CD4-positive, alpha-beta T cell (primary cell): Measurements from ENCODE around the gene CKB. TPM values are rescaled to one million over a fixed set of nuclear protein-coding genes. Genes with fewer than 3 reads are reported as not detected.

Source experiments
- ATAC-seq: fragments of 200-7000 bp; cut with Tn5 transposase; one replicate; pipeline ENCODE4 v1.10.0; 2022; ENCODE audit warnings: mild to moderate bottlenecking; ENCODE audit not compliant: poor library complexity
- CTCF ChIA-PET: fragments of 350-600 bp; sonication (Branson Sonifier 250); formaldehyde crosslinking; loops from one replicate; lab custom pipeline; 2021; ENCODE audit warnings: antibody characterized with exemption, inconsistent platforms; lab: Charles Lee
- POLR2A ChIA-PET: fragments of 350-600 bp; sonication (Branson Sonifier 250); formaldehyde crosslinking; loops from one replicate; lab custom pipeline; 2021; ENCODE audit warnings: antibody characterized with exemption, inconsistent platforms; lab: Charles Lee
- DNase-seq, 14 experiments: peaks; one replicate each; pipeline ENCODE4 v3.0.0-alpha.2; 2013 to 2020; ENCODE audit warnings: mixed read lengths in 2 of 14
- H3K27ac ChIP-seq, 2 donors: one replicate each; pipeline versions ENCODE4 v1.5.1 to v1.7.0; 2013; ENCODE audit warnings: low read length in 2 of 2, low read depth in 1 of 2, mild to moderate bottlenecking in 1 of 2
- H3K27me3 ChIP-seq, 2 experiments: 1 replicate in 1 of 2; 2 replicates in 1 of 2; pipeline versions ENCODE4 v1.6.1 to v1.7.0; 2013; ENCODE audit warnings: low read length in 2 of 2, control low read depth in 1 of 2, mild to moderate bottlenecking in 1 of 2, moderate library complexity in 1 of 2; ENCODE audit not compliant: insufficient read depth in 2 of 2, control insufficient read depth in 1 of 2
- H3K36me3 ChIP-seq: one replicate; pipeline ENCODE4 v1.6.1; 2013; ENCODE audit warnings: low read length, control low read depth; ENCODE audit not compliant: insufficient read depth
- H3K4me1 ChIP-seq: one replicate; pipeline ENCODE4 v1.6.1; 2013; ENCODE audit warnings: low read length, control low read depth; ENCODE audit not compliant: insufficient read depth
- H3K4me3 ChIP-seq: one replicate; pipeline ENCODE4 v1.5.1; 2013; ENCODE audit warnings: mild to moderate bottlenecking, low read length, moderate library complexity
- H3K9me3 ChIP-seq, 2 experiments: 1 replicate in 1 of 2; 2 replicates in 1 of 2; pipeline versions ENCODE4 v1.6.1 to v1.7.0; 2013; ENCODE audit warnings: low read length in 2 of 2, mild to moderate bottlenecking in 2 of 2, control low read depth in 1 of 2, moderate library complexity in 1 of 2; ENCODE audit not compliant: control insufficient read depth in 1 of 2, insufficient read depth in 1 of 2
- H3K27ac Mint-ChIP-seq: one replicate; pipeline ENCODE4 v1.8.0; 2020; ENCODE audit warnings: mixed read lengths
- H3K27me3 Mint-ChIP-seq: one replicate; pipeline ENCODE4 v1.8.0; 2021; ENCODE audit warnings: mixed read lengths
- H3K36me3 Mint-ChIP-seq: one replicate; pipeline ENCODE4 v1.8.0; 2021; ENCODE audit warnings: low read depth, mixed read lengths
- H3K4me1 Mint-ChIP-seq: one replicate; pipeline ENCODE4 v1.8.0; 2021; ENCODE audit warnings: low read depth, mixed read lengths
- H3K4me3 Mint-ChIP-seq: one replicate; pipeline ENCODE4 v1.8.0; 2020; ENCODE audit warnings: mild to moderate bottlenecking, mixed read lengths
- H3K9me3 Mint-ChIP-seq: one replicate; pipeline ENCODE4 v1.8.0; 2020; ENCODE audit warnings: mixed read lengths
- intact Hi-C, 2 experiments: fragments of 100-400 bp; cut with DNase I in 1 of 2; cut with micrococcal nuclease in 1 of 2; formaldehyde crosslinking; loops; one replicate each; pipeline versions ENCODE4 v1.15.1 to v1.9.0; 2023 to 2025; cut with DNase I, micrococcal nuclease
- total RNA-seq, 174 experiments: library from RNA in 2 of 174; stranded (reverse) in 2 of 174; gene quantifications; one replicate each; pipeline ENCODE4 v1.2.3 and lab custom pipeline; 2021 to 2026
- TF ChIP-seq, protein P1 (sequence below): fragments of 200-600 bp; IDR thresholded peaks from one replicate; pipeline ENCODE4 v1.8.0; 2022; ENCODE audit warnings: antibody characterized with exemption, mild to moderate bottlenecking

CKB gene
- total RNA-seq, 2 experiments from 2014 or later: 5.8 to 6.6 TPM

DNA sequence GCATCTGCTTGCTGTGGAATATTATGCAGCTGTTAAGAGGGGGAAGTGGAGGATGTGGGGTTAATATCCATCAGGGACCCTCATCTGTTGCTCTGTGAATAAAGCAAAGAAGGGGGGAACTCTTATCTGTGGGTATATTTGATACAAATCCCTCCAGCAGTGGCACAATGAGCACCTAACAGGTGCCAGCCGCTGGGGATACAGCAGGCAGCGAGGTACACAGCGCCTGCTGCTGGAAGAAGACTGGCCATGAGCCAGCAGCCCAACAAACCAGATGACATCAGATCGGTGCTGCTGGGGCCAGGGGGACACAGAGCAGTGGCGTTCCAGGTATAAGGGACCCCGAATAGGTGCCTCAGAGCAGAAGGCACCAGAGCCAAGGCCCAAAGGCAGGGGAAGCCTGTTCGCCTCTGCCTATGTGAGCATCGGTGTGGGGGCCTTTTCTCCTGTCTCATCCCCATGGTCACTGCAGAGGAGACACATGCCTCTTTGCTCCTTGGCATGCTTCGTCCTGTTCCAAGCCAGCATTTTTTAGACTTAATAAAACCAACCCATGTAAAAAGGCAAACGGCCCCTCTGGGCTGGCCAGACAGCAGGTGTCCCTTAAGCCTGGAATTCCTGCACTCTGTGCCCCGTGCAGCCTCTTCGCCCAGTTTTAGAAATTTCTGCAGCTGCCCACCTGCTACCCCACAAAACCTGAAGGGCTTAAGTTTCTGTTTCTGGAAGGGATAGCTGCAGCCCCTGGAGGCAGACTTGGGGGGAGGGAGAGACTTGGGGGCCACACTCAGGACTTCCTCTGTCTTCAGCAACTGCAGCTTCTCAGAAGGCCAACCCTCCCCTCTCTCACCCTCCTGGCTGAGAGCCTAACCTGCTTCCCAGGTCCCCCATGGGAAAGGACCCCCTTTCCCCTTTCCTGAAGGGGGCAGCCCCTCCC is 1.6 kb upstream of the CKB start:
- Mint-ChIP-seq H3K4me1 (peaks cover 22% of the 10 kb centered on the region), H3K27ac (peak overlapping the region; percentile 48), H3K36me3 (peaks cover 4% of the 10 kb centered on the region), H3K27me3 (peaks cover 17% of the 10 kb centered on the region), H3K9me3 (no peaks in the 10 kb centered on the region), H3K4me3 (peak overlapping the region; percentile 78)
- no peak overlapping the region for H3K4me3 ChIP-seq
- H3K9me3 ChIP-seq: peaks cover 0 to 9% of the 10 kb centered on the region in 2 experiments
- POLR2A ChIA-PET: no interaction called here
- peaks cover 52% of the 10 kb centered on the region for H3K4me1 ChIP-seq
- ATAC-seq: no peak
- TF ChIP-seq, protein P1, sequence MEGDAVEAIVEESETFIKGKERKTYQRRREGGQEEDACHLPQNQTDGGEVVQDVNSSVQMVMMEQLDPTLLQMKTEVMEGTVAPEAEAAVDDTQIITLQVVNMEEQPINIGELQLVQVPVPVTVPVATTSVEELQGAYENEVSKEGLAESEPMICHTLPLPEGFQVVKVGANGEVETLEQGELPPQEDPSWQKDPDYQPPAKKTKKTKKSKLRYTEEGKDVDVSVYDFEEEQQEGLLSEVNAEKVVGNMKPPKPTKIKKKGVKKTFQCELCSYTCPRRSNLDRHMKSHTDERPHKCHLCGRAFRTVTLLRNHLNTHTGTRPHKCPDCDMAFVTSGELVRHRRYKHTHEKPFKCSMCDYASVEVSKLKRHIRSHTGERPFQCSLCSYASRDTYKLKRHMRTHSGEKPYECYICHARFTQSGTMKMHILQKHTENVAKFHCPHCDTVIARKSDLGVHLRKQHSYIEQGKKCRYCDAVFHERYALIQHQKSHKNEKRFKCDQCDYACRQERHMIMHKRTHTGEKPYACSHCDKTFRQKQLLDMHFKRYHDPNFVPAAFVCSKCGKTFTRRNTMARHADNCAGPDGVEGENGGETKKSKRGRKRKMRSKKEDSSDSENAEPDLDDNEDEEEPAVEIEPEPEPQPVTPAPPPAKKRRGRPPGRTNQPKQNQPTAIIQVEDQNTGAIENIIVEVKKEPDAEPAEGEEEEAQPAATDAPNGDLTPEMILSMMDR: no peak
- peaks cover 11 to 19% of the 10 kb centered on the region in 2 experiments for H3K27me3 ChIP-seq
- H3K36me3 ChIP-seq: no peaks in the 10 kb centered on the region
- CTCF ChIA-PET: no interaction called here
- no peak overlapping the region for H3K27ac ChIP-seq
- intact Hi-C loops: no loop called here
- DNase-seq: no peak

DNA sequence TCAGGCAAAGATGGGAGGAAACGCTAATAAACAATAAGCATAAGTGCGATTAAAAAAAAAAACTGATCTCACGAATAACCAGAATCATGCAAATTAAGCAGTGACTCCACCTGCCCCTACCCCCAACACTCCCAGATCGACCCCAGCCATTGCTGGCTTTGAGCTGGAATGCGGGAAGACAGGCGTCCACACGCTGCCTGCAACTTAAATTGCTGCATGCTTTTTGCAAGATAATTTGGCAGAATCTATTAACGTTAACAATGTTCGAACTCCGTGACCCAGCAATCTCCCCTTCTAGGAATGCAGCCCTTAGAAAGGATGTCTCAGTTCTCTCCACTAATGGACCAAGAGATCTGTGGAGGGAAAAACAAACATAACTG is 935 bp upstream of the CKB start:
- no peak for ATAC-seq
- no peak for DNase-seq
- Histone ChIP-seq H3K9me3 (peaks cover 0 to 14% of the 10 kb centered on the region in 2 experiments), H3K27ac (no peak overlapping the region), H3K36me3 (no peaks in the 10 kb centered on the region), H3K27me3 (peaks cover 11 to 19% of the 10 kb centered on the region in 2 experiments), H3K4me1 (peaks cover 55% of the 10 kb centered on the region), H3K4me3 (no peak overlapping the region)
- CTCF ChIA-PET: interaction anchor here (1.3 kb wide), 1 partner anchor 23 kb away, joined by 3 read pairs; no protein-coding TSS in a partner anchor
- Mint-ChIP-seq H3K27ac (no peak overlapping the region), H3K9me3 (no peaks in the 10 kb centered on the region), H3K27me3 (peaks cover 23% of the 10 kb centered on the region), H3K36me3 (no peaks in the 10 kb centered on the region), H3K4me1 (peaks cover 22% of the 10 kb centered on the region), H3K4me3 (peak overlapping the region; percentile 76)
- TF ChIP-seq, protein P1: no peak
- POLR2A ChIA-PET: no interaction called here
- intact Hi-C loops: no loop called here

DNA sequence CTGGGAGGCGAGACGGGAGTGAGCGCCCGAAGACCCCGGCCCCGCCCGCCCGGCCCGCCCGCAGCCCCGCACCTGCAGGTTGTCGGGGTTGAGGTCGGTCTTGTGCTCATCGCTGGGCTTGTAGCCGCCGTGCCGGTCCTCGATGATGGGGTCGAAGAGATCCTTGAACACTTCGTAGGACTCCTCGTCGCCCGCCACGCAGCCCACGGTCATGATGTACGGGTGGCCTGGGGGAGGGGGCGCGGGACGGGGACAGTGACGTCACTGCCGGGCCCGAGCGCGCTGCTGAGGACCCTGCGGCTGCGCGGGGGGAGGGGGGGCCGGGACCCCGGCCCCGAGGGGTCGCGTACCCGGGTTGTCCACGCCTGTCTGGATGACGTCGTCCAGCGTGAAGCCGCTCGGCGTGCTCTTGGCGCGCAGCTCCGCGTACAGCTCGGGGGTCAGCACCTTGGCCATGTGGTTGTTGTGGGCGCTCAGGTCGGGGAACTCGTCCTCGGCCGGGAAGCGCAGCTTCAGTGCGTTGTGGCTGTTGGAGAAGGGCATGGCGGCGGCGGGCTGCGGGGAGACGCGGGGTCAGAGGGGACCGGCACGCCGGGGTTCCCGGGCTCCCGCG is 573 bp downstream of the CKB start:
- TF ChIP-seq, protein P1: no peak
- peaks cover 0 to 15% of the 10 kb centered on the region in 2 experiments for H3K9me3 ChIP-seq
- peaks cover 12% of the 10 kb centered on the region for H3K4me1 Mint-ChIP-seq
- intact Hi-C loops: no loop called here
- H3K4me3 ChIP-seq: peak overlapping the region; percentile 42
- H3K36me3 ChIP-seq: no peaks in the 10 kb centered on the region
- no peaks in the 10 kb centered on the region for H3K36me3 Mint-ChIP-seq
- ChIA-PET POLR2A (interaction anchor here (0.7 to 1.1 kb wide), 2 partner anchors 9 to 39 kb away, joined by 3 to 4 read pairs; no protein-coding TSS in a partner anchor), CTCF (interaction anchor here (1.2 to 1.8 kb wide), 5 partner anchors 22 to 131 kb away, joined by 3 to 7 read pairs (median 3); no protein-coding TSS in a partner anchor)
- no peaks in the 10 kb centered on the region for H3K9me3 Mint-ChIP-seq
- peak; percentile 12 for ATAC-seq
- DNase-seq: peak in 3 of 14 experiments; percentile 23 to 49 (median 45)
- peaks cover 45% of the 10 kb centered on the region for H3K4me1 ChIP-seq
- H3K27me3 Mint-ChIP-seq: peaks cover 23% of the 10 kb centered on the region
- H3K27ac Mint-ChIP-seq: no peak overlapping the region
- H3K27me3 ChIP-seq: peaks cover 11 to 19% of the 10 kb centered on the region in 2 experiments
- H3K27ac ChIP-seq: no peak overlapping the region
- peak overlapping the region; percentile 63 for H3K4me3 Mint-ChIP-seq
